ENCODE data around the gene SMARCC2. TPM values are rescaled to one million over a fixed set of nuclear protein-coding genes. Genes with fewer than 3 reads are reported as not detected.

SMARCC2 gene
- total RNA-seq, 2 experiments from 2014 or later, result 79.3 to 87.9 TPM

DNA sequence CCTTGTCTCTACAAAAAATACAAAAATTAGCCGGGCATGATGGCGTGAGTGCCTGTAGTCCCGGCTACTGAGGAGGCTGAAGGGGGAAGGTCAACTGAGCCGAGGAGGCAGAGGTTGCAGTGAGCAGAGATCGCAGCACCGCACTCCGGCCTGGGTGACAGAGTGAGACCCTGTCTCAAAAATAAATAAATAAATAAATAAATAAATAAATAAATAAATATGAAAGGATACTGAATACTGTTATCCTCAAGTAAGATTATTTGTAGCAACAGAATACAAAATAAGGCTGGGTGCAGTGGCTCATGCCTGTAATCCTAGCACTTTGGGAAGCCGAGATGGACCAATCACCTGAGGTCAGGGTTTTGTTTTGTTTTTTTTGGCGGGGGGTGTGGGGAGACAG is 30.6 kb upstream of the SMARCC2 start:
- DNase-seq, result no peak
- CTCF ChIA-PET, result interaction anchor here (0.7 to 4.1 kb wide), 7 partner anchors 13 to 140 kb away, joined by 3 to 41 read pairs (median 4); partner anchors contain the start of genes CS, SMARCC2 and STAT2

DNA sequence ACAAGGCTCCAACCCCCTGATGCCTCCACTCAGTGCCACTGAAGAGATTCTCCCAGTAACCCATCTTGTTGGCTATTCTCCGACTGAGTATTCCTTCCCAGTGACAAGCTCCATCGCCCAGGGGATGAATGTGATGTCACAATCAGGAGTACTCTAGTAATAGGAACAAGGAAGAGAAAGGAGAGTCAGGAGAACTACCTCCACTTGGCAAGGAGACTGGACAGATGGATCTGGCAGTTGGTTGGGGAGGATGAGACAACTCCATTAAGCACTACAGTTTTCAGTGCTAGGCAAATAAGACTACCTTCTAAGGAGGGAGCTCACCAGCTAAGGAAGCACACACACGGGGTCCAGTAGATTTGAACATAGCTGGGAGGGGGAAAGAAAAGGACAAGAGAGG is 27.2 kb upstream of the SMARCC2 start:
- Mint-ChIP-seq H3K27me3 (no peaks in the 10 kb centered on the region), H3K4me1 (ENCODE audit: low read depth) (peaks cover 7% of the 10 kb centered on the region), H3K27ac (no peak overlapping the region), H3K36me3 (ENCODE audit: low read depth) (peaks cover 16% of the 10 kb centered on the region), H3K9me3 (no peaks in the 10 kb centered on the region), H3K4me3 (no peak overlapping the region)
- ChIA-PET CTCF (interaction anchor here (0.6 to 2.3 kb wide), 4 partner anchors 9 to 98 kb away, joined by 3 to 11 read pairs (median 6); partner anchors contain the start of gene SMARCC2), POLR2A (no interaction called here)
- TF ChIP-seq CTCF (IDR thresholded peaks at IDR 0.05), result no peak
- ATAC-seq, result no peak
- no peak for DNase-seq
- intact Hi-C loops (cut with micrococcal nuclease), result no loop called here

More for the DNA sequence above, 30.6 kb upstream of the SMARCC2 start:
- POLR2A ChIA-PET, result interaction anchor here (0.7 to 3.0 kb wide), 2 partner anchors 30 to 1374 kb away, joined by 3 to 17 read pairs; partner anchors contain the start of gene SMARCC2
- H3K9me3 Mint-ChIP-seq, result no peaks in the 10 kb centered on the region
- H3K4me1 Mint-ChIP-seq (ENCODE audit: low read depth), result peaks cover 16% of the 10 kb centered on the region
- peaks cover 7% of the 10 kb centered on the region for H3K36me3 Mint-ChIP-seq (ENCODE audit: low read depth)
- no peak for ATAC-seq
- H3K4me3 Mint-ChIP-seq, result peak overlapping the region; percentile 11
- no peak overlapping the region for H3K27ac Mint-ChIP-seq
- intact Hi-C loops (cut with micrococcal nuclease), result loop anchor here (5.0 kb wide), 1 partner anchor 47 kb away; the partner anchor contains the start of gene COQ10A
- TF ChIP-seq CTCF (IDR thresholded peaks at IDR 0.05), result no peak
- no peaks in the 10 kb centered on the region for H3K27me3 Mint-ChIP-seq

GRCh38 chr12:56213878-56214277 is 24.6 kb upstream of the SMARCC2 start:
- Mint-ChIP-seq H3K27ac (peak overlapping the region; percentile 7), H3K4me3 (no peak overlapping the region), H3K4me1 (ENCODE audit: low read depth) (no peaks in the 10 kb centered on the region), H3K27me3 (no peaks in the 10 kb centered on the region), H3K9me3 (no peaks in the 10 kb centered on the region), H3K36me3 (ENCODE audit: low read depth) (peaks cover 26% of the 10 kb centered on the region)
- no peak for ATAC-seq
- intact Hi-C loops (cut with micrococcal nuclease), result no loop called here
- no peak for DNase-seq
- TF ChIP-seq CTCF (IDR thresholded peaks at IDR 0.05), result no peak
- ChIA-PET CTCF (no interaction called here), POLR2A (interaction anchor here (1.0 kb wide), 1 partner anchor 9 kb away, joined by 4 read pairs; no protein-coding TSS in a partner anchor)

DNA sequence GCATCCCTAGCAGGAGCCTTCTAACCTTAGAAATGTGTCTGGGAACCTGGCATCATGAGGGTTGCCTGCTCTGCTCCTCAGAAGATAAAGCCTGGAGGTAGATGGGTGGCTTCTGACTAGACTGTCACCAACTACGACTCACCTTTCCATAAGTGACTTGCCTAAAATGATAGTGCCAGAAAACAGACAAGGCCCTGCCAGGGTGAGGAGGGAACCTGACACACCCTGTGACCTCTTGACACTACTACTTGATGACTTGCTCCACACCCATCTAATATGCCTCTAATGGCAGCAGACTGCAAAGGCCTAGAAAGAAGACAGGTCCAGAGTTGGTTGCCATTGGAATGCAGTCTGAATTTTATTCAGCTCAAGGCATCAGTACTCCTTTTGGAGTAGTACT is 23.1 kb upstream of the SMARCC2 start:
- DNase-seq (no peak), ATAC-seq (peak; percentile 62)
- Mint-ChIP-seq H3K9me3 (no peaks in the 10 kb centered on the region), H3K36me3 (ENCODE audit: low read depth) (peaks cover 33% of the 10 kb centered on the region), H3K4me3 (no peak overlapping the region), H3K27me3 (no peaks in the 10 kb centered on the region), H3K4me1 (ENCODE audit: low read depth) (no peaks in the 10 kb centered on the region), H3K27ac (no peak overlapping the region)
- no peak for TF ChIP-seq CTCF (IDR thresholded peaks at IDR 0.05)
- intact Hi-C loops (cut with micrococcal nuclease), result no loop called here
- POLR2A ChIA-PET, result interaction anchor here (0.6 to 1.2 kb wide), 3 partner anchors 10 to 15 kb away, joined by 3 to 6 read pairs (median 4); partner anchors contain the start of gene RNF41
- CTCF ChIA-PET, result interaction anchor here (1.5 kb wide), 1 partner anchor 53 kb away, joined by 3 read pairs; no protein-coding TSS in a partner anchor

- Mint-ChIP-seq H3K27me3 (no peaks in the 10 kb centered on the region), H3K36me3 (ENCODE audit: low read depth) (peaks cover 28% of the 10 kb centered on the region), H3K4me1 (ENCODE audit: low read depth) (peaks cover 2% of the 10 kb centered on the region), H3K4me3 (no peak overlapping the region), H3K27ac (no peak overlapping the region), H3K9me3 (no peaks in the 10 kb centered on the region)
- intact Hi-C loops (cut with micrococcal nuclease), result no loop called here
- no peak for DNase-seq
- ChIA-PET CTCF (interaction anchor here (0.8 to 10.0 kb wide), 8 partner anchors 9 to 256 kb away, joined by 3 to 87 read pairs (median 8); partner anchors contain the start of genes RNF41, SMARCC2 and ZC3H10), POLR2A (interaction anchor here (0.6 to 1.3 kb wide), 3 partner anchors 12 to 19 kb away, joined by 3 to 4 read pairs (median 4); partner anchors contain the start of genes RNF41 and SMARCC2)
- TF ChIP-seq CTCF (IDR thresholded peaks at IDR 0.05), result no peak
- no peak for ATAC-seq
Measured at GRCh38 chr12:56208006-56208405, 18.7 kb upstream of the SMARCC2 start.

Measured in activated CD8-positive, alpha-beta T cell treated with anti-CD3 and anti-CD28 coated beads for 36 hours (primary cell).